Thyroid gland (tissue), 4 donors: Measurements from ENCODE around the gene UFD1. TPM values are rescaled to one million over a fixed set of nuclear protein-coding genes. Genes with fewer than 3 reads are reported as not detected.

ENCODE experiments used
- DNase-seq, 2 donors: peaks; one replicate each; pipeline ENCODE4 v3.0.0-alpha.2; 2019
- H3K27ac ChIP-seq, 3 donors: fragments of 200-600 bp; sonication (generic); 1 replicate in 2 of 3; 2 replicates in 1 of 3; pipeline ENCODE4 v1.5.1; 2016 to 2019; ENCODE audit warnings: mild to moderate bottlenecking in 1 of 3, moderate library complexity in 1 of 3
- H3K27me3 ChIP-seq: fragments of 200-600 bp; sonication (generic); one replicate; pipeline ENCODE4 v1.5.1; 2019
- H3K36me3 ChIP-seq, 2 donors: fragments of 200-600 bp; sonication (generic); one replicate each; pipeline ENCODE4 v1.5.1; 2016 to 2019
- H3K4me1 ChIP-seq, 2 donors: fragments of 200-600 bp; sonication (generic); one replicate each; pipeline ENCODE4 v1.5.1; 2017 to 2019
- H3K4me3 ChIP-seq, 3 donors: fragments of 200-600 bp; sonication (generic); replicated peaks in 1 of 3; 1 replicate in 2 of 3; 2 replicates in 1 of 3; pipeline ENCODE4 v1.5.1; 2016; ENCODE audit warnings: mild to moderate bottlenecking in 1 of 3
- H3K9me3 ChIP-seq: fragments of 200-600 bp; sonication (generic); one replicate; pipeline ENCODE4 v1.5.1; 2017
- CTCF ChIP-seq, 6 experiments: fragments of 200-600 bp in 3 of 6; fragments of 450-650 bp in 3 of 6; sonication (generic) in 3 of 6; IDR thresholded peaks; one replicate each; pipeline ENCODE4 v1.5.1; 2016 to 2019; ENCODE audit warnings: antibody characterized with exemption in 6 of 6, mild to moderate bottlenecking in 2 of 6, inconsistent platforms in 1 of 6, moderate library complexity in 1 of 6
- POLR2A ChIP-seq, 2 donors: fragments of 450-650 bp; IDR thresholded peaks; one replicate each; pipeline ENCODE4 v1.6.1; 2017; ENCODE audit warnings: antibody characterized with exemption in 2 of 2, mild to moderate bottlenecking in 2 of 2, moderate library complexity in 1 of 2
- WGBS, 2 donors: methylation state at CpG; one replicate each; pipeline ENCODE4 v1.1.5; 2017; 5-methylcytosine and 5-hydroxymethylcytosine counted together
- intact Hi-C: fragments of 100-400 bp; cut with DNase I; formaldehyde crosslinking; loops from one replicate; pipeline ENCODE4 v1.15.1; 2023
- total RNA-seq, 4 donors: library from RNA; depleted of rRNA; stranded (reverse); fragments of >200 nt; gene quantifications; one replicate each; pipeline ENCODE4 v1.2.3, GENCODE V29; 2016

UFD1 gene
- total RNA-seq, 4 donors from 2014 or later, result 29.3 to 52.7 (median 44.2) TPM

GRCh38 chr22:19473578-19473977 is 5.4 kb downstream of the UFD1 start:
- intact Hi-C loops, result loop anchor here (10.0 kb wide), 1 partner anchor 289 kb away; no protein-coding TSS in a partner anchor
- no peak overlapping the region for H3K4me3 ChIP-seq
- 73 to 95% methylated on average over 3 of the region's 3 CpGs for WGBS, 2 donors
- no peaks in the 10 kb centered on the region for H3K27me3 ChIP-seq
- peaks cover 32 to 54% of the 10 kb centered on the region in 2 donors for H3K36me3 ChIP-seq
- peaks cover 11% of the 10 kb centered on the region in 2 donors for H3K4me1 ChIP-seq
- TF ChIP-seq POLR2A (IDR thresholded peaks at IDR 0.05), result no peak
- no peak for TF ChIP-seq CTCF (IDR thresholded peaks at IDR 0.05)
- no peaks in the 10 kb centered on the region for H3K9me3 ChIP-seq
- DNase-seq, result no peak
- H3K27ac ChIP-seq, result no peak overlapping the region

GRCh38 chr22:19472233-19472632 is 6.8 kb downstream of the UFD1 start:
- Histone ChIP-seq H3K4me1 (peaks cover under 1 to 2% of the 10 kb centered on the region in 2 donors), H3K27me3 (no peaks in the 10 kb centered on the region), H3K36me3 (peaks cover 43 to 67% of the 10 kb centered on the region in 2 donors), H3K4me3 (no peak overlapping the region), H3K27ac (no peak overlapping the region), H3K9me3 (no peaks in the 10 kb centered on the region)
- no peak for DNase-seq
- TF ChIP-seq CTCF (IDR thresholded peaks at IDR 0.05) (no peak), POLR2A (IDR thresholded peaks at IDR 0.05) (no peak)
- intact Hi-C loops, result loop anchor here (10.0 kb wide), 1 partner anchor 287 kb away; no protein-coding TSS in a partner anchor
- 91 to 94% methylated on average over 8 of the region's 8 CpGs for WGBS, 2 donors

GRCh38 chr22:19471572-19471971 is 7.4 kb downstream of the UFD1 start:
- no peaks in the 10 kb centered on the region for H3K4me1 ChIP-seq
- intact Hi-C loops, result loop anchor here (10.0 kb wide), 1 partner anchor 287 kb away; no protein-coding TSS in a partner anchor
- H3K27me3 ChIP-seq, result no peaks in the 10 kb centered on the region
- no peak overlapping the region for H3K4me3 ChIP-seq
- no peak for DNase-seq
- no peaks in the 10 kb centered on the region for H3K9me3 ChIP-seq
- TF ChIP-seq CTCF (IDR thresholded peaks at IDR 0.05) (no peak), POLR2A (IDR thresholded peaks at IDR 0.05) (no peak)
- 86 to 90% methylated on average over 11 of the region's 11 CpGs for WGBS, 2 donors
- no peak overlapping the region for H3K27ac ChIP-seq
- peaks cover 49 to 74% of the 10 kb centered on the region in 2 donors for H3K36me3 ChIP-seq

GRCh38 chr22:19470010-19470409 is 9.0 kb downstream of the UFD1 start:
- no peak for DNase-seq
- WGBS, 2 donors, result 91 to 100% methylated on average over 2 of the region's 2 CpGs
- no peaks in the 10 kb centered on the region for H3K4me1 ChIP-seq
- intact Hi-C loops, result loop anchor here (10.0 kb wide), 1 partner anchor 285 kb away; no protein-coding TSS in a partner anchor
- H3K4me3 ChIP-seq, result no peak overlapping the region
- peaks cover 62 to 85% of the 10 kb centered on the region in 2 donors for H3K36me3 ChIP-seq
- H3K27ac ChIP-seq, result no peak overlapping the region
- H3K27me3 ChIP-seq, result no peaks in the 10 kb centered on the region
- H3K9me3 ChIP-seq, result no peaks in the 10 kb centered on the region
- TF ChIP-seq POLR2A (IDR thresholded peaks at IDR 0.05) (no peak), CTCF (IDR thresholded peaks at IDR 0.05) (no peak)

- Histone ChIP-seq H3K4me3 (no peak overlapping the region), H3K27ac (no peak overlapping the region), H3K9me3 (no peaks in the 10 kb centered on the region), H3K4me1 (no peaks in the 10 kb centered on the region), H3K36me3 (peaks cover 68 to 87% of the 10 kb centered on the region in 2 donors), H3K27me3 (no peaks in the 10 kb centered on the region)
- intact Hi-C loops, result no loop called here
- TF ChIP-seq POLR2A (IDR thresholded peaks at IDR 0.05), result no peak
- TF ChIP-seq CTCF (IDR thresholded peaks at IDR 0.05), result no peak
- 95 to 97% methylated on average over 5 to 7 of the region's 7 CpGs for WGBS, 2 donors
- no peak for DNase-seq
Measured at GRCh38 chr22:19469421-19469820, 9.6 kb downstream of the UFD1 start.
